ENCODE results near the gene IGDCC3.

Gene IGDCC3

DNA sequence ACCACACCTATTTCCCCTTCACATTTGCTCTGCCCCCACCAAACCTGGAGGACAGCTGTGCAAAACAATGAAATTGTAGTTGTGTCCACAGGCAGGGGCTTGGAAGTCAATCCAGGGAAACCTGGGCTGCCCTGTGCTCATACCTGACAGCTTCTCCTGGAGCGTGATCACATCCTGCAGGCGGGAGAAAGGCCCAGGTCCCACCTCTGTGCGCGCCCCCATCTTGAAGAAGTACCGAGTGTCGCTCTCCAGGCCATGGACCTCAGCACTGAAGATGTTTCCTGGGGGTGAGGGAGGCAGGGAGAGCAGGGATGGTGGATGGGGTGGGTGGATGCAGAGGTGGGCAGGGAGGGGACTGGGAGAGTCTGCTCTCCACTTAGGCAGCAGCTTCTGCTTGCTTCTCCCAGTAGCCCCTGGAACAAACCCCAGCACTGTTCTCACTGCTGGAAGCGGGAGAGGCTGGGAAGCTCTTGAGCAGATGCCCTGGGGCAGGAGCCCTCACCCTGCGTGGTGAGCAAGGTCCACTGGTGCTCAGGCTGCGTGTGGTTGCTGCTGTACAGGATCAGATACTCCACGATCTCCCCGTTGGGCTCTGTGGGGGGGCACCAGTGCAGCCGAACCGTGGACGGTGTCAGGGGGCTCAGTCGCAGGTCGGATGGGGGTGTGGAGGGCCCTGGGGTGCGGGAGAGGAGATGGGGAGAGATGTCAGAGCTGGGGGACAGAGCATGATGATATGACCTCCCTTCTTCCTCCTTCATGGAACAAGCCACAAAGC, 10.7 kb upstream of the IGDCC3 start:
- no peak for DNase-seq (ENCODE audit: low read depth)

DNA sequence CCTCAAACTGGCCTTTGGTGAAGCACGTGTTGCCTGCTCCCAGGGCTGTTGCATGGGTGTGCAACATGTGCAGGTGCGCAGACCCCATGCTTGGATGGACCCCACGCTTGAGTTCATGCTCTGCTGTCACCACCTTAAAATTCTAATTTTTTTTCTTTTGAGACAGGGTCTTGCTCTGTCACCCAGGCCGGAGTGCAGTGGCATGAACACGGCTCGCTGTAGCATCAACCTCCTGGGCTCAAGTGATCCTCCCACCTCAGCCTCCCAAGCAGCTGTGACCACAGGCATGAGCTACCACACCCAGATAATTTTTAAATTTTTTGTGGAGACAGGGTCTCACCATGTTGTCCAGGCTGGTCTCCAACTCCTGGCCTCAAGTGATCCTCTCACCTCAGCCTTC, 9.1 kb upstream of the IGDCC3 start:
- no peak for DNase-seq (ENCODE audit: low read depth)

DNA sequence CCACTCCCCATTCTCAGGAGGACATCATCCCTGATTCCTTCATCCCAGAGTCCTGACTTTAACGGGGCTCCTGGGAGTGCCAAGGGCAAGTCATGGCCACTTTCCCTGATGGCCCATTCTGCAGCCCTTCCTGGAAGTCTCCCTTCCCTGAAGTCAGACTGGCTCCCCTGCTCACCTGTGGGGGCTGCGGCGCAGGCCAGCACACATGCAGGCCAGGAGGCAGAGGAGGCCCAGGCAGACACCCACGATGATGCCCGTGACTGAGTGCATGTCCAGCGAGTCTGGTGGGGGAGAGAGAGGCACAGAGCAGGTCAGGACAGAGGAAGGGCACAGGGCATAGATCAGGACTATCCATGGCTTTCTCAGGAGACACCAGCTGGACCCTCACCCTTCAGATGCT, 8.6 kb upstream of the IGDCC3 start:
- DNase-seq (ENCODE audit: low read depth): no peak

DNA sequence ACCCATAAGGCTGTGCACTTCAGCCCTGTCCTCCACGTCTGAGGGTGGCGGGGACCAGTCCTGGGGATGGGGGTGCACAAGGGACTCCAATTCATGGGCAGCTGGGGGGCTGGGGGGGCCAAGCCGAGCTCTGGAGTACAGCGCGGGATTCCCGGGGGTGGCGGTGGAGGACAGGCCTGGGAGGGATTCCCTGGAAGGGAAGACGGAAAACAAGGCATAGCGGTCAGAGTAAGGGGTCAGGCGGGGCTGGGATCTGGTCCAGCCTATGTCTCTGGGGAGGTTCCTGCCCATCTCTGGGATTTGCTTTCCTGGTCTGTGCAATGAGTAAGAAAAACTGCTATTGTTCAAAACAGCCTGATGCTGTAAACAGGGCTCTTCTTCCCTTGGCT, 8.1 kb upstream of the IGDCC3 start:
- no peak for DNase-seq (ENCODE audit: low read depth)

DNA sequence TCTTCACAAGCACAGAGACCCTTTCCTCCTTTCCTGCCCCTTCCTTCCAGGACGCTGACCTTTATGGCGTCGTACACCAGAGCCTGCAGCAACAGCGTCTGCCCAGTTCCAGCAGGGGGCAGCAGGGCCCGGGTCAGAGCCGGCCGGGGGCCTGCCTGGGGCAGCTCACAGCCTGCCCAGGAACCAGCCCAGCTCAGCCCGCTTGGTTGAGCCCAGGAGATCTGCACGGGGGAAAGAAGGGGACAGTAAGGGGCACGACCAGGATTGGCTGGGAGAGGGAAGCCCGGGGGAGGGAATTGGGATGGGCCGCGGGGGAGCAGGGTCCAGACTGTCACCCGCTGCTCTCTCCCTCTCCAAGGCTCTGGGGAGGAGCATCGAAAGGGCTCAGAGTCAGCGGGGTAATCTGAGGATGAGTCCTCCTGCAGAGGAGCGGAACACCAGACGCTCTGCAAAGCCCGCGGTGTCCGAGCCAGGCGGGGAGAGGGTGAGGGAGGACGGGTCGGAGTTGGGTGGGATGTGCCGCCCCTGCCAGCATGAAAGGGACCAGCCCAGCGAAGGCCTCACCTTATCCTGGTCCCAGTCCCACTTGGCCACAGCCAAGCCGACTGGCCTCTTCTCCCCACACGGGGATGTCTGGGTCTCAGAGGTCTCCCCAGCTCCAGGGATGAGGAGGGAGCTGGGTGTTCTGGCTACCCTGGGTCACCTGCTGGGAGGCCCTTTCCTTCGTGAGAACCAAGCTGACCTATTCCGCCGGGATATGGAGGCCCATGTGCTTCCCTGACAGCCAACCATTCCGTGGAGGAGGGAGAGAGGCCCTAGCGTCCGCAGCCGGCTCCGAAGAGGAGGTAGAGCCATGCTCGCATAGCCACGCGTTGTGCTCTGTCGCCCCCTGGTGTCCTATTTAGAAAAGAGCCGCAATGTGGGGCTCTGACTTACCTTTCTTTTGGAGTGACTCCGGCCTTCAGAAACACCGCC, 7.4 kb upstream of the IGDCC3 start:
- DNase-seq (ENCODE audit: low read depth): peak; percentile 47

DNA sequence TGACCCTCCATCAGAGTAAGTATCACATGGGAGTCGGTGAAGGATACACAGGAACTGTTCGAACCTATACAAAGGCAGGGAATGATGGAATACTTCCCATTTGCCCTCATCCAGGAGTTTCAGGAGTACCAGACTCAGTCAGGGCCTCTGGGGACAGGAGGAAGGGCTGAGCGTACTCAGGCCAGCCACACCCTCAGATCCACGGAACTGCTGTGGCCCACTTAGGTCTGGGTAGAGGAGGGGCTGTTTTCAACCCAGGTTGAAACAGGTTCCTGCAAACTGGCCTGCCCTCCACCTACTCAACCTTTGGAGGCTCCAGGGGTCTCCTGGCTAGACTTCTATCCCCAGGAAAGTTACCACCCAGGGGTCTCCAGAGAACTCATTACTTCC, 6.7 kb upstream of the IGDCC3 start:
- DNase-seq (ENCODE audit: low read depth): no peak

DNA sequence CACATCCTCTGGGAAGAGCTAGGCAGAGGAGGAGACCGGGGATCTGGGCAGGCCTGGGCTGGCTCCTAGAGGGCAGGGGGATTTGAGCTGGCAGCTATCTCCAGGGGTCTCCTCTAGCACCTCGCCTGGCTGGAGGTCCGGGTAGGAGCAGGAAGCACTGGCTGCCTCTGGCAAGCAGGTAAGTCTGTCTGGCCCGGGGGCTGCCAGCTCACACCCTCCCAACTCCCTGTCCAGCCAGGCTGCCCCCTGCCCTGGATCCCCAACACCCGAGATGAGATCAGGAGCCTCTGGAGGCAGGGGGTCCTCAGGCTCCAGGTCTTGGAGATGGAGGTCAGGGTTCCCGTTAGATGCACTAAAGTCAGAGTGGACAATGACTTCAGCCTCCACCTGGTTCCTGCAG, 6.2 kb upstream of the IGDCC3 start:
- DNase-seq (ENCODE audit: low read depth): no peak

DNA sequence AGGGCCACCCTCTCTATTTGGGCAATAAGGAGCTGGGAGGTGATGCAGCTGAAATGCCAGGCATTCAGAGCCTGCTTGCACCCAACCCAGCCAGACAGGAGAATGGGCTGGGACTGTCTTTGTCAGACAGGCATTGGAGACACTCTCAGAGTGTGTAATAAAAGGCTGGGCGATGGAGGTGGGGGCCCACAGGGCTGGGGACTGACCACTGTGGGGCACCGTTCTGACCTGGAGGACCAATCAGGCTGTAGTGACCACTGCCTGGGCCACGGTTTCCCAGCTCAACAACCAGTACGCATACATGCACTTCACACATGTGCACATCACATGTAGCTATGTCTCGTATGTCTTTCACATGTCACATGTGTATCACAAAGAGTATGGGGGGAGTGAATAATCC, 5.7 kb upstream of the IGDCC3 start:
- no peak for DNase-seq (ENCODE audit: low read depth)

DNA sequence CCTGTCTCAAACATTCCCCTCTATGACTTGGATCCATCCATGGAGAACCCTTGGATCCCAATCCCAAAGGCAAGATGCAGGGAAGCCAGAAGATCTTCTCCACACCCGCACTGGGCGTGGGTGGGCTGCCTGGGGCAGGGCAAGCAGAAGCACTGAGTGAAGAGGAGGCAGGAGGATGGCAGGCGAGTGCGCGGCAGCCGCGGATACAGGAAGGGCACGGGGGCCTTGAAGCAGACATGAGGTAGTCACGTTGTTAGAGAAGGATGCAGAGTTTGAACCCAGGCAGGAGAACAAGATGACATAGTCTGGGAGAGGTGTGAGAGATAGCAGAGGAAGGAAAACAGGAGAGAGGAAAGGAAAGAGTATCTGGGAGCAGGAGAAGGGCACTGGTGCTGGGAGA, 5.1 kb upstream of the IGDCC3 start:
- DNase-seq (ENCODE audit: low read depth): no peak

DNA sequence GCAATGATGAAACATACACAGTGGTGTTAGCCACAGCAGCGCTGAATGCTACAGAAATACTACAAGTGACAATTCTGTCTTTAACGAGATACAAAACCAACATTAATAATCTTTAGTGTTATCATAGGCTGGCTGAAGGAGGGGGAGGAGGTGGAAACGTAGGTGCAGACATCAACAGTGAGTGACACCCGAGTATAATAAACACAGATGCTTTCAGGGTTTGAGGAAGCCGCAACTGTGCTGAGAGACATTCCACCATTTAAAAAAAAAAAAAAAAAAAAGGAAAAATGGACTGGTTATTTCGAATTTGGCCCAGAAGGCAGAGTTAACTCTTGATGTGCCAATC, 4.3 kb upstream of the IGDCC3 start:
- no peak for DNase-seq (ENCODE audit: low read depth)

DNA sequence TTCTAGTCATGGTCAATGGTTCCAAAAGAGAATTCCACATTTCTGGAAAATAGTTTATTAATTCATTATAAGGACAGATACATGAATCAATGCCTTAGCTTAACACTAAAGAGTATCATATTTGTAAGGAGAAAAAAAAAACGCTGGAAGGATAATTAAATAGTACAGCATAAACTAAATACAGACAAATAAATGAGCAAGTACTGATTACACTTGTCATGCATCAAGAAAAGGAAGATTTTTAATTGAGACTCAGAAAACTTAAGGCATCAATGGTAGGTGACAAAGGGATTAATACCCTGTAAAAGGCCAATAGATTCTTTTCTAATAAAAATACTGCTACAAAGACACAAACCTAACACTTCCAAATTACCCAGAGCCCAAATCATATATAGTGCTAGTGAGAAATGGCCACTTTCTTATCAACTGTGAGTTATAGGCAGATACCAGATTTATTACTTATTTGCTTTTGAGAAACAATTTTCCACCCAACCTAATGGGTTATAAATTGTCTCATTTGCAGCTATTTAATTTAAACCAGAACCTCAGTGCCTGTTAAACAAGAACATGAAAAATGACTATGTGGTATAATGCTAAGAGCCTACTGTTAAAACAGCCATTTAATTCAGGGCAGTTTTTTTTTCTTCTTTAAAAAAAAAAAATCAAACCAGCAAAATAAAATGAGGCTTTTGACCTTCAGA, 3.8 kb upstream of the IGDCC3 start:
- DNase-seq (ENCODE audit: low read depth): no peak

DNA sequence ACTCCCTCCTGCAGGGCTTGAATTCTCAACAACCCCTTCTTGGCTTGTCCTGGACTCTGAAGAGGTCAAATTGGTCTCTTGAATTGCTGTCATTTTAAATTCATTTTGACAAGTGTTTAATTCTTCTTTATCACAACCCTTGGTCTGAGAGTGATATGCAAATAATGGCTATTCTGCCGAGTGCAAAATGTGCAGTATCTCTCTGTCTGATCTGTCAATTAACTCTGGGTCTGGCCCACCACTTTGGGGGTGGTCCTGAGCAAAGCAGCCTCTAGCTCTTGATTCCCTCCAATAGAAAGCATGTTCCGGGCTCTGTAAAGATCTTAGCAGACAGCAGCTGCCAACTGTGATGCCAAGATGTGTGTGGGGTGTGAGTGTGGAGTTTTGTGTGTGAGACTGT, 2.2 kb upstream of the IGDCC3 start:
- DNase-seq (ENCODE audit: low read depth): no peak

DNA sequence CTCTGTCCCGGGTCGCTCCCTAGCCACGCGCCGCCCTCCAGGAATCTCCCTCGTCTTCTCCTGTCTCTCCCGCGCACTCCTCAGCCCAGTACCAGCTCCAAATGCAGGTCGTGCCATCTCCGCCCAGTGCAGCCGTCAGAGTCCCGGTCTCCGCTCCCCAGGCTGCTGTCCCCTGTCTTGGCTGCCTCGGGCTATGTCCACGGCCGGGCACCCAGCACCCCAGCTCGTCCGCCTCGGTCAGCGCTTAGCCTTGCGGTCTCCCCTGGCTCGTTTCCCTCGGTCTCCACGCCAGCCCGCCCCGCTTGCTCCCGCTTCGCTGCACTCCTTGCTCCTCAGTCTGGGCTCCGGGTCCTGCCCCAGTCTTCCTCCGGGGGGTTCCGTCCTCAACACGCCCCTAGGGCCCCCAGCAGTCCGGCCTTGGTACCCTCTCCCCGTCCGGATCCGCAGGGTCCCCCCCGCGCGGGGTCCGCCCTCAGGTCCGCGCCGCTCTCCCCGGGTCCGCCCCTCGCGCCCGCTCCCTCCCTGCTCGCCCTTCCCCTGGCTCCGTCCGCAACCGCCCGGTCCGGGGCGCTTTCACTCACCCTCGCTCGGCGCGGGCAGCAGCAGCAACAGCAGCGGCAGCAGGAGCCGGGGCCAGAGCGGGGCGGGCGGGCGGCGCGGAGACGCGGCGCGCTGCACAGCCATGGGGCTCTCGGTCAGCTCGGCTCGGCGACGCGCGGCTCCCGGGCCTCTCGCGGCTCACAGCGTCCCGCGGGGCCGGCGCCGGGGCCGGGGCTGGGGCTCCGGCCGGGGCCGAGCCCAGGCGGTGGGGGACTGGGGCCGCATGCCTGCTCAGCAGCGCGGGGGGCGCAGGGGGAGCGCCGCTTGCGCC, 462 bp downstream of the IGDCC3 start:
- DNase-seq (ENCODE audit: low read depth): no peak

DNA sequence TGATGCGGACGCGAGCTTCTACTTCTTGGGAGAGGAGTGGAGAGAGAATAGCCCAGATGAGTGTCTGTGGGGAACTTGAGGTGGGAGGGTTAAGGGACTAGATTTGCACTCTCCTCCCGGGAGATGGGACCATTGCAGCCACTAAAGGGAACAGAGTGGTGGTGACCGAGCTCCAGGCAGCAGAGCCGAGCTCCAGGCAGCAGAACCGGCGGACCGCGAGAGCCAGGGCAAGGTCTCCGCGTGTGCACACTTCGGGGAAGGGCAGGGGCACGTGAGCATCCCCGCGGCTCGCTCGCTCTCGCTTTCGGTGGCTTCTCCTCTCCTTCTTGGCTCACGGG, 1.1 kb downstream of the IGDCC3 start:
- no peak for DNase-seq (ENCODE audit: low read depth)

DNA sequence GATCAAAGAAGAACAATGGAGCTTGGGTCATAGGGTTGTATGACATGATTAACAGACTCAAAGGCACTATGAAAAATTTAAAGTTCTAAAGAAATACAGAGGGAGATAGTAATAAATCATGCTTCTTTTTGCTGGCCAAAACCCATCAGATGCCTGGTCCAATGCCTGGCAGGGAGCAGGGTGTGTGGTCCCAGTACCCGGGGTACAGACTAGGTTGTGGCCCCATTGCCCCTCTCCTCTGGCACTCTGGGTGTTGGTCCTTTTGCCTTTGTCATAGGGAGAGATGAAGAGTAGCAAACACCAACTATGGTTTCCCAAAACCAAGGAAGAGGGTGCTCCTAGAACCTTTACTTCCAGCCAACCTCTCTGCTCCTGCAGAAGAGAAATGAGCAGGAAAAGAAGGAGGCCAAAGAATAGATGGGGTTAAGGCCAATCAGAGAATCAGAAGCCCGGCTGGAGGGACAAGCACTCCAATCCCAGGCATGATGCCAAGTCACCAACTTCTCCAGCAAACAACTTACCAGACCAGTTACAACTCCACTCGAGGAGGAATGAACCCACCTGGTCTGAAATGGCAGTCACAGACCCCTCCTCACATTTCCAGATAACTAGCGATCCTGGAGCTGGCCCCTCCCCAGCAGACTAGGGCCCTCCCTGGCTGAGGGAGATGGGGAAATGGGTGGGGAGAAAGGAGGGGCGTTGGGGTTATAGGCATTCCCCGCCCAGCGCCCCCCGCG, 1.8 kb downstream of the IGDCC3 start:
- DNase-seq (ENCODE audit: low read depth): no peak

DNA sequence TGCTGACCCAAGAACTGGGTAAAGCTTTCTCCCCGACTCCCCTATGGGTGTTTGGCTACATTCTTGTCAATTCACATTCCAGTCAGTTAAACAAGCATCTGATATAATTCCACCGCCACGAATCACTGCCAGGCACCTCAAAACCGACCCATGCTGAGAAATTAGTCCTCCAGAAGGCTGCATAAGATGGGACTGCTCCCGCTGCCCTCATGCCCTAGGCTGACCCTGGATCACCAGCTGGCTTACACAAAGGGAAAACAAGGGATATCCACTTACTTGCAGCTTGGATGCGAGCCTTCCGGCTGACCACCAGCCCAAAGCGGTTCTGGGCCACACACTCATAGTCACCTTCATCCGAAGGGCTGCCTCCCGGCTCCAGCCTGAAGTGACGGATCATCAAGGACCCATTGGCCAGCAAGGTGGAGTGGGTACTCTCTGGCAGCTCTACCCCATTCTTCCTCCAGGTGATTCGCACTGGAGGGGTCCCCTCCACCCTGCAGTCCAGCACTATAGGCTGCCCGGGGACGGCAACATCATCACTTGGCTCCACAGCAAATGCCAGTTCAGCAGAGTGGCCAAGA, 2.9 kb downstream of the IGDCC3 start:
- DNase-seq (ENCODE audit: low read depth): no peak

DNA sequence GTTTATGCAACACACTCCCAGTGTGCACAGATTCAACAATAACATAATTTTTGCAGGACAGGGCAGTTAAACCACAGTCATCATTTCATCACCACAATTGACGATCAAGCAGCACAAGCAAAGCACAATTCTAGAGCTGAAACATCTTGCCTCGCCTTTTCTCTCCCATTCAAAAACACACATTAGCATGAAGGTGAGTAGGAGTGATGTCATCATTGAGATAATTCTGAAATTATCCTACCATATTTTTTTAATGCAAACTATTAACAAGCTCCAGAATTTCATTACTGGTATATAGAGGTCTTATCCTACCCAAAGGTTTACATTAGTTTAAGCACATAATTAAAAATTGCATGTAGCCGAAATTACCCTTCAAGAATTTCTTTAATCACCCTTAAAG, 3.5 kb downstream of the IGDCC3 start:
- DNase-seq (ENCODE audit: low read depth): no peak

DNA sequence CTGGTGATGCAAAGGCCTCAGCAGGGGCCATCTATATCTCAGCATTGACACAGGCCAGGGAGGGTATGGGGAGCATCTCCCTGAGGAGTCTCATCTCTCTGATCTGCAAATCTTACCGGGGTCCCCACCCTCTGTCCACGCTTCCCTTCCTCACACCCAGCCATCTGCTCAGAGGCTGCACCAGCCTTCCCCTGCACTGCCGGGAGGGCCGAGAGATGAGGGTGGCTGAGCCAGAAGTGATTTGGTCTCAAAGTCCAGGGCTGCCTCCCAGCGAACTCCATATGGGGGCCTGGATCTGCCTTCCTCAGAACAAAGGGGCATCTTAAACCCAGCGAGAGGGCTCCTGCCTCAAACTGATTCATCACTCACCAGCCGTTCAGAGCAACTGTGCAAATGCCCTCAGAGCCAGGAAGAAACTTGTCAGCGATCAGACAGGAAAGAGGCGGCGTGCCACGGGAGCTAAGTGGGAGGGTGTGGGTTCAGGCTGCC, 4.6 kb downstream of the IGDCC3 start:
- no peak for DNase-seq (ENCODE audit: low read depth)

DNA sequence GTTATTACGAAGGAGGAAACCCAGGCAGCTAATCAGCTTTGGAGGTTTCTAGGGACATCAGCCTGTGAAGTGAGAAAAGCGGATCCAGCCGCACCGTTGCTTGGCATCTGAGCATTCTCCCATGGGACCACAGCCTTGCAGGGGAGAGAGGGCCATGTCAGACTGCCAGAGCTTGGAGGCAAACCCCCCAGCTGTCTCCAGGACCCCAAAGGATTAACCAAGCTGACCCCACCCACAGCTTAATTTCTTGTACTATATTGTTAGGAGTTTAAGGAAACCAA, 5.1 kb downstream of the IGDCC3 start:
- DNase-seq (ENCODE audit: low read depth): no peak

DNA sequence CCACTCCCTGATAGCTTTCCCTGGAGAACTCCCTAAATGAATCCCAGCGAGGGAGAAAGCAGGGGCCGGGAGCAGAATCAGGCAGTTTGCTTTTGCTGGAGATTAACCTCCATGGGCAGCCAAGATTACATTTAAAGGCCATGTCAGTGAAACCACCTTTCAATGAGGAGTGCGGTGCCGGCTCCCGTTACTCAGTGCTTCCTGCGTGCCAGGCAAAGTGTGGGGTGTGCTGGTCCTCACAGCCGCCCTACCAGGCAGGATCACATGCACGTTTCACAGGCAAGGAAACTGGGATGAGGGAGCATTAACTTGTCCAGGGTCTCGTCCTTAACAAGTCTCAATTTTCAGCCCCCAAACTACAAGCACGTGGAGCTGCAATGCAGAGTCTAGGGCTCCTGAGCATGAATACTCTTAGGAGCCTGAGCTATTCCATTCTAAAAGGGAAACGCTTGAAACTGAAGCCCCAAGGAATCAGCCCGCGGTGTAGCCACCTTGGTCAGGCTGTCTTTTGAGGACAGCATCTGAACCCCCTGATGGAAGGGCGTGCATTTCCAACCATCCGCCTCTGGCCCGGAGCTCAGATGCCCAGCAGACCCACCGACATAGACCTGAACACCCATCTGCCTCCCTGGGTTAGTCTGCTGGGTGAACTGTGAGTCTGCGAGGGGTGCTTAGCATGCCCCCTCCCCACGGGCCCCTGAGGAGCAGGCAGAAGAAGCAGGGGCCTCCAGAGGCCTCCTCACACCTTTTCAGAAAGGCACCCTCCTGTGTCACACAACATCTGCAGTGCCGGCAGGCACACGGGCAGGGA, 5.6 kb downstream of the IGDCC3 start:
- DNase-seq (ENCODE audit: low read depth): no peak
